SJCRH30 (cell line): ENCODE results near the gene SLC25A41. TPM values are rescaled to one million over a fixed set of nuclear protein-coding genes. Genes with fewer than 3 reads are reported as not detected.

Experiments used
- DNase-seq, 2 experiments: peaks; one replicate each; pipeline ENCODE4 v3.0.0-alpha.2; 2015 to 2020
- H3K27ac ChIP-seq: fragments of 250-450 bp; sonication (Bioruptor Pico); 2 replicates; pipeline ENCODE4 v1.5.1; 2020; ENCODE audit warnings: mild to moderate bottlenecking, moderate library complexity
- H3K27me3 ChIP-seq: fragments of 250-450 bp; sonication (Bioruptor Pico); 2 replicates; pipeline ENCODE4 v1.5.1; 2020; ENCODE audit warnings: mild to moderate bottlenecking, moderate library complexity
- H3K36me3 ChIP-seq: fragments of 250-450 bp; sonication (Bioruptor Pico); 2 replicates; pipeline ENCODE4 v1.5.1; 2020; ENCODE audit warnings: mild to moderate bottlenecking, moderate library complexity
- H3K4me1 ChIP-seq: fragments of 250-450 bp; sonication (Bioruptor Pico); 2 replicates; pipeline ENCODE4 v1.5.1; 2020; ENCODE audit warnings: mild to moderate bottlenecking, moderate library complexity
- H3K4me3 ChIP-seq: fragments of 250-450 bp; sonication (Bioruptor Pico); 2 replicates; pipeline ENCODE4 v1.5.1; 2020; ENCODE audit warnings: mild to moderate bottlenecking, moderate library complexity
- H3K9me3 ChIP-seq: fragments of 250-450 bp; sonication (Bioruptor Pico); replicated peaks from 2 replicates; pipeline ENCODE4 v1.5.1; 2020; ENCODE audit warnings: mild to moderate bottlenecking, moderate library complexity
- total RNA-seq: library from RNA; depleted of rRNA; stranded (reverse); fragments of >200 nt; shearing (Covaris generic); gene quantifications from 2 replicates; pipeline ENCODE4 v1.2.3, GENCODE V29; 2014

The SLC25A41 gene
- total RNA-seq, 1 experiment from 2014 or later: 0.14 TPM

DNA sequence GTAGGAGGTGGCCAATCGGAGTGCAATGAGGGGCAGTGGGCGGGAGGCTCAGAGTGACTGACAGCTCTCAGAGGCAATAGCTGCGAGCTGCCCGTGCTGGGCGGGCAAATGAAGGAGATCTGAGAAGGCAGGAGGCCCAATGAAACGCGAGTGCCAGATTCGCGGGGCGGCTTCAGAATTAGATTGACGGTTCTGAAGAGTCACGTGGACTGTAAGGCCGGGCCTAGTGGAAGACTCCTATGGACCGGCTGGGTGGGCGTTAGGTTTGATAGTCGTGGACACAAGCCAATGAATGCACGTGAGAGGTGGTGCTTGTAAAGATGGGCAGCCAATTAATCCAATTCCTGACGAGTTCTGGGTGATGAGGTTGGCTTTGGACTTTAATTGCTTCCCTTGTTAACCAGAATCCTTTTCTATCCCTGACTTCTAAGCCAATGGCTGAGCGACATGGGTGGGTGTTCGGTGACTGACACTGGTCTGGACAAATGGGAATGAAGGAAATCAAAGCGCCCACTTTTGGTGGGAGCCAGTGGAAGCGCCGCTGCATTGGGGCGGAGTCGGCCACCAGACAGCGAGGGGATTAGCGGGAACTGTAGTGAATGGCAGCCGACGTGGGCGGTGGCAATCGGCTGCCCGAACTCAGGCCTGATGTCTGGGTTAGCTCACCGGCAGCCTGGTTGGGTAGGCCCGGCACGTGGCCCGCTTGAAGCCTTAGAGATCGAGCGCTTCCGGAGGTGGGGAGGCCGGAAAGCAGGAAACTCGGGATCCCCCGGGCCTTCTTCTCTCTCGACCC, 8.4 kb downstream of the SLC25A41 start:
- DNase-seq: peak; percentile 99 to 100
- peak overlapping the region; percentile 33 for H3K27ac ChIP-seq
- peak overlapping the region; percentile 13; the same call in 1 of the 2 replicates for H3K4me3 ChIP-seq
- no peaks in the 10 kb centered on the region for H3K27me3 ChIP-seq
- H3K36me3 ChIP-seq: peaks cover 25% of the 10 kb centered on the region
- no peaks in the 10 kb centered on the region for H3K9me3 ChIP-seq
- no peaks in the 10 kb centered on the region; the same call in 1 of the 2 replicates for H3K4me1 ChIP-seq

DNA sequence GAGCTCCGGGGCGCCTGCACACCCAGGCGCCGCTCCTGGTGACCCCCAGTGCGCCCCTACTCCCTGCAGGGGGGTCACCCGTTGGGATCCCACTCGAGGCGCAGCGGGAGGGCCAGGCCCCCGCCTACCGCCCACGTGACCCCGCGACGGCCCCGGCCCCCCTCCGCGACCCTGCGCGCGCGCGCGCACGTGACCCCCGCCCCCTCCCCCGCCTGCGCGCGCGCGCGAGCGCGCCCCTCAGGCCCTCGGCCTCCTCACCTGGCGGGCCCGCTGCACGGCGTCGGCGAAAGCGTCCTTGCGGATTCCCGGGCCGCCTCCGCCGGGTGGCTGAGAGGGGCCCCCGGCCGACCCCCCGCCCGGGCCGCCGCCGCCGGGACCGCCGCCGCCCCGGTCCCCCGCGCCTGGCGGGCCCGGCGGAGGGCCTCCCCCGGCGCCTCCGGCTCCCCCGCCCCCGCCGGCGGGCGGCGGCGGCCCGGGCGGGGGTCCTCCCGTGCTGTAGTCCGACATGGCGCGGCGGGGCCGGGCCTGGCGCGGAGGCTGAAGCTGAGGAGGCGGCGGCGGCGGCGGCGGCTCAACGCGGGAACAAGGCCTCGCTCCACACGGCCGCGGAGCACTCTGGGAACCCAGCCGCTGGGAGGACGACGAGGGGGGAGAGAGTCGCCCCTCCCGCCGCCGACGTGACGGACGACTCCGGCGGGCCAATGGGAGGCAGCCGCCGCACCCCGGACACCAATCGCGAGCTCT, 9.2 kb downstream of the SLC25A41 start, which contains the start of gene KHSRP:
TSS of gene KHSRP (minus strand) at position 617 of the 744 bp plus-strand sequence. CDS start at position 507, 110 bp downstream.
- Histone ChIP-seq H3K4me3 (peak within 1 kb of the TSS; percentile 71), H3K27ac (peak within 1 kb of the TSS; percentile 33), H3K27me3 (no peaks in the 10 kb centered on the region), H3K9me3 (no peaks in the 10 kb centered on the region), H3K4me1 (no peaks in the 10 kb centered on the region; the same call in 1 of the 2 replicates), H3K36me3 (peaks cover 32% of the 10 kb centered on the region)
- peak; percentile 25 to 30 for DNase-seq

DNA sequence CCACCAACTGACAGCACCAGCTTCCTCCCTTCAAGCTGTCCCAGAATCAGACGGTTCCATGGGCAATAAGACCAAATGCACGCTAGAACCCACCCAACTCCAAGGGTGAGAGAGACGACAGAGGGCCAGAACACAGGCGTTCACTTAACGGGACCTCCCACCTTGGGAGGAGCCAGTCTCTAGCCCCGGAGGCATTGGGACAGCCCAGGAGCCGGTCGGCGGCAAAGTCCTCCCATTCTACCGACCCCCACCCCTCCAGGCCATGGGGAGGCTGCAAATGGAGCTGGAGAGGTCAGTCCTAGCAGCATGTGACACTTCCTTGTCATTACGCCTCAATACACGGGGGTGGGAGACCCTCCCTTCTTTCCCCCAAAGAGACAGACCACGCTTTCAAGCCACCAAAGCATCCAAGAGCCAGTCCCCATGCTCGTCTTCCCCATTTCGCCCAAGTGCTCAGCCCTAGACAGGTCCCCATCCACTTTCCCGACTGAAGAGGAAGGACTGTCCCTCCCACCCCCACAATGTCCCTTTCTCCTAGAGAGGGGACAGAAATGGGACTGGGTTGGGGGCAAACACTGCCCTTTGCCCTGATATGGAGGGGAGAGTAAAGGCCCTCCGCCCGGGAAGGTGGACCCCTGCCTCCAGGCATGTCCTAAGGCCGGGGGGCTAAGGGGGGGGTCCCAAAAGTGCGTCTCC, 9.9 kb downstream of the SLC25A41 start:
- H3K36me3 ChIP-seq: peaks cover 40% of the 10 kb centered on the region
- peak; percentile 48 to 58 for DNase-seq
- peak overlapping the region; percentile 71 for H3K4me3 ChIP-seq
- H3K4me1 ChIP-seq: no peaks in the 10 kb centered on the region; the same call in 1 of the 2 replicates
- no peaks in the 10 kb centered on the region for H3K9me3 ChIP-seq
- peak overlapping the region; percentile 10; the same call in 1 of the 2 replicates for H3K27ac ChIP-seq
- no peaks in the 10 kb centered on the region for H3K27me3 ChIP-seq

DNA sequence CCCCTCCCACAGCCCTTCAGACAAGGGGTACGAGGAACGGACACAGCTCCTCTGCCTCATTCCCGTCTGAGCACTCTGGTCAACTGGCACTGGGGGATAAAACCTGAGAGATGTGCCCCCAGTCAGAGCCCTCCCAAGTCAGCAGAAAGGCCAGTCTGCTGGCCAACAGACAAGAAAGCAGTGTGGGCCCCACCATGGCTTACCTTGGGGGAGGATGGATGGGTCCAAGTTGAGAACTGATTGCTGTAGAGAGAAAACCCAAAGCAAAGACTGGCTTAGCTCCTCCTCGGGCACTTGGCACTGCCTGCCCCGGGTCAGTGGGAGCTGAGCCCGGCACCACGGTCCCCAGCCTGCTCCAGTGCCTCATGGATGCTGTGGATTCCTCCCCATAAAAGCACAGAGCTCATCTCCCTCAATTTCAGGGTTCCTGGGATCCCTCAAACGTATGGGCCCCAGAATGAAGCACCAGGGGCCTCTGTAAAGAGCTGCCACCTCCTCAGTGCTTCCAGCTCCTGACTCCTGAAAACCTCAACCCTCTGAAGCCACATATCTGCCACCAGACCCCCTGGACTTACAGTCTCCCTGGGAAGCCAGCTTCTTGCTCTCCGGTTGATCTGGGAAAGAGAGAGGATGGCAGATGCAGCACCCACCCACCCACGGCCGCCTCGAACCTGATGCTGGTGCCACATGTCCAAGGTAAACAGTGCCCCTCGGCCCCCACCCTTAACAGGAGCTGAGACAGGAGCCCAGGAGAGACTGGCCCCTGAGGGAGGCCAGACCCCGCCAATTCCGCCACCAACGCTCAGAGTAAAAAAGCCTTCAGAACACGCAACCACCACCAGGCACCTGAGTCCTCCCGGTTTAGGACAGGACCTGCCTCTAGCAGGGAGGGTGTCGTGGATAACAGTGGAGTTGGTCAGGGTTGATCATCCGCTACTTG, 12.2 kb downstream of the SLC25A41 start:
- Histone ChIP-seq H3K27ac (no peak overlapping the region), H3K4me1 (no peaks in the 10 kb centered on the region; the same call in 1 of the 2 replicates), H3K9me3 (no peaks in the 10 kb centered on the region), H3K27me3 (no peaks in the 10 kb centered on the region), H3K4me3 (no peak overlapping the region), H3K36me3 (peaks cover 63% of the 10 kb centered on the region)
- DNase-seq: no peak

DNA sequence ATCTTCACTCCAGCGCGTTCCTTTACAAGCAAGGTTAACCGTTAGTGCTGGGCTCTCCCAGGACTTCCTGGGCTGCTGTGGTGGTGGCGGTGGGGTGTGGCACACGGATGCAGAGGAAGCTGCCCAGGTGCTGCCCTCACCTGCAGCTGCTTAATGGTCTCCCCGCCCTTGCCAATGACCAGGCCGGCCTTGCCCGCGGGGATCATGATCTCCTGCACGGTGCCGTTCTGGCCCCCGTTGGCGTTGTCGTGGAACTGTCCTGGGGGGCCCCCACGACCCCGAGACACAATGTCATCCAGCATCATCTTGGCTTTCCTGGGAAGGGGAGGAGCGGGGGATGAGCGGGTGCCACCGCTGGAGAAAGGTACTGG, 15.0 kb downstream of the SLC25A41 start:
- Histone ChIP-seq H3K9me3 (no peaks in the 10 kb centered on the region), H3K27ac (no peak overlapping the region), H3K4me3 (no peak overlapping the region), H3K36me3 (peaks cover 81% of the 10 kb centered on the region), H3K4me1 (no peaks in the 10 kb centered on the region; the same call in 1 of the 2 replicates), H3K27me3 (no peaks in the 10 kb centered on the region)
- no peak for DNase-seq

DNA sequence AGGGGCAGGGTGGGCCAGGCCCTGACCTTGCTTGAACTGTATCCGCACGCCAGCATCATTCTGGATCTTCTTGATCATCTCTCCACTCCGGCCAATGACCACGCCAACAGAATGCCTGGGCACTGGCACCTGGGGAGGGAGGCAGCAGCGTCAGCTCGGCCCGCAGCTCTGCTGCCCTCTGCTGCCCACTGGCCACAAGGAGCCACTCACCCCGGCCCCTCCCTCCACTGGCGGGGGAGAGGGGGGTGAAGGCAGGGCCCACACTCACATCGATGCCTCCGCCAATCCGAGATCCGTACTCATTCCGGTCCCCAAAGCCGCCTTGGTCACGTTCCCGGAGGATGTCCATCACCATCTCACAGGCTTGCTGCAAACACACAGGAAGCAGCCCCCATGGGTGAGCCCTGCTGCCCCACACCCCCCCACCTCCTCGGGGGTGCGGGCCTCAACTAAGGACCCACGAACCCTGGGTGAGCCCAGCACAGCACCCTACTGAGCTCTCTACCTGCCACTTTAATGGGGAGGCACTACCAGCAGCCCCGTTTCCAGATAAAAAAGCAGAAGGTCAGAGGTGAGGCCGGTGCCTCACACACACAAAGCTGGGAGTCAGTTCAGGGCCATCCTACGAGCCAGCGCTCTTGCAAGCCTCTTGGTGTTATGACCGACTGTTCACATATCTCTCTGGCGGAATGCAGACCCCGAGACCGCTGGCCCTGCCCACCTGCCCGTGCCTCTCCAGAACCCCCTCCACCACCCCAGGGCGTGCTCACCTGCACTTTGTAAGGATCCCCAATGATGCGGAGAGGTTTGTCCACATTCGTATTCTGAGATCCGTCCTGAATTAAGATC, 15.6 kb downstream of the SLC25A41 start:
- DNase-seq: no peak
- Histone ChIP-seq H3K9me3 (no peaks in the 10 kb centered on the region), H3K27me3 (no peaks in the 10 kb centered on the region), H3K4me1 (no peaks in the 10 kb centered on the region; the same call in 1 of the 2 replicates), H3K4me3 (no peak overlapping the region), H3K27ac (no peak overlapping the region), H3K36me3 (peaks cover 81% of the 10 kb centered on the region)

DNA sequence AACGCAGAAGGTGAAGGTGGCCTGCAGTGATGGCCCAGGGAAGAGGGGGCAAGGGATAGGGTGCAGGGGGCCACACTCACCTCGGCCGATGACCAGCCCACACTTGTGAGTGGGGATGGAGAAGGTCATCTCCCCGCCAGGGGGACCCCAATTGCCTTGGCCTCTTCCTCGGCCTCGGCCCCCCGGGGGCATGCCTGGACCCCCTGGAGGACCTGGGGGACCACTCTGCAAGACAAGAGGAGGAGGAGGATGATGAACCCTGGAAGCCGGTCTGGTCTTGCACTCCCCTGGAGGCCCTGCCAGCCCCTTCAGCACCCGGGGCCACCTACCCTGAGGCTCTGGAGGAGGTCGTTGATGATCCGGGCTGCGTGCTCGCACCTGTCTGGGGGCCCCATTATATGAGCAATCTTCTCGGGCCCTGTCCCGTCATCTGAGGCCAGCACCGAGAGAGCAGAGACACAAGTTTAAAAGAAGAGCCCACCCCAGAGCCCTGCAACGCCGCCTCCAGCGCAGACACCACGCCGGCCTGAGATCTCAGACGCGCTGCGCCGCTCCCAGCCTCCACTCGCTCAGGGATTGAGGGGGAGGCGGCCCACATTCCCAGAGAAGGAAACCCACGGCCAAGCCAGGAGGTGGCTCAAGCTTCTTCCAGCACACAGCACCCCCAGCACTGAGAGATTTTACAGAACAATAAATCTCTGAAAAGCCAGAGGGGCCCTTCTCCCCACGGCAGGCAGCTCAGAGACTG, 16.7 kb downstream of the SLC25A41 start:
- H3K27ac ChIP-seq: no peak overlapping the region
- no peak for DNase-seq
- H3K4me1 ChIP-seq: no peaks in the 10 kb centered on the region
- H3K36me3 ChIP-seq: peaks cover 75% of the 10 kb centered on the region
- H3K4me3 ChIP-seq: no peak overlapping the region
- no peaks in the 10 kb centered on the region for H3K27me3 ChIP-seq
- H3K9me3 ChIP-seq: no peaks in the 10 kb centered on the region

DNA sequence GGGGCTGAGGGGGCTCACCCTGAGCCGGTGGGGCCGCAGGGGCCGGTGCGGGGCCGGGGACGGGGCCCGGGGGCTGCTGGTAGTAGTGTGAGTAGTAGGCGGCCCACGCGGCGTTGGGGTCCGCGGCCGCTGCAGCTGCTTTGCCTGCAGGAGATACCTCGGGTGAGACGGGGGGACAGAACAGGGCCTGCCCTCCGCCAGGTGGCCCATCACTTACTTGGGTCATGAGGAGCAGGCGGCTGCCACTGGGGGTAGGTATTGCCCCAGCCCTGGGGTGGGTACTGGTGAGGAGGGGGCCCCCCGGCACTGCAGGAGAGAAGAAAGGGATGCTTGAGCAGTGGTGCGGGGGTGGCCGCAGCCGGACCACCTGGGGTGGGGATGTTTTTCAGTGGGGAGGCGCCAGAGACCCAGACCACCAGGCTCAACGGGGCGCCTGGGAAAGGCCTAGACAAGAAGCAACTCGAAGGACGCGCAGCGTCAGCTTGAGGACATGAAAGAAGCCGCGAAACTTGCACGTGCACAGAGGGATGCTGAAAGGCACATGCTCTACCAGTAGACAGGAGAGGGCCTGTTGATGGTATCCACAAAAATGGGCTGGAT, 17.9 kb downstream of the SLC25A41 start:
- H3K36me3 ChIP-seq: peaks cover 65% of the 10 kb centered on the region
- H3K4me1 ChIP-seq: no peaks in the 10 kb centered on the region
- no peak overlapping the region for H3K27ac ChIP-seq
- no peaks in the 10 kb centered on the region for H3K9me3 ChIP-seq
- no peak for DNase-seq
- no peak overlapping the region for H3K4me3 ChIP-seq
- H3K27me3 ChIP-seq: no peaks in the 10 kb centered on the region

DNA sequence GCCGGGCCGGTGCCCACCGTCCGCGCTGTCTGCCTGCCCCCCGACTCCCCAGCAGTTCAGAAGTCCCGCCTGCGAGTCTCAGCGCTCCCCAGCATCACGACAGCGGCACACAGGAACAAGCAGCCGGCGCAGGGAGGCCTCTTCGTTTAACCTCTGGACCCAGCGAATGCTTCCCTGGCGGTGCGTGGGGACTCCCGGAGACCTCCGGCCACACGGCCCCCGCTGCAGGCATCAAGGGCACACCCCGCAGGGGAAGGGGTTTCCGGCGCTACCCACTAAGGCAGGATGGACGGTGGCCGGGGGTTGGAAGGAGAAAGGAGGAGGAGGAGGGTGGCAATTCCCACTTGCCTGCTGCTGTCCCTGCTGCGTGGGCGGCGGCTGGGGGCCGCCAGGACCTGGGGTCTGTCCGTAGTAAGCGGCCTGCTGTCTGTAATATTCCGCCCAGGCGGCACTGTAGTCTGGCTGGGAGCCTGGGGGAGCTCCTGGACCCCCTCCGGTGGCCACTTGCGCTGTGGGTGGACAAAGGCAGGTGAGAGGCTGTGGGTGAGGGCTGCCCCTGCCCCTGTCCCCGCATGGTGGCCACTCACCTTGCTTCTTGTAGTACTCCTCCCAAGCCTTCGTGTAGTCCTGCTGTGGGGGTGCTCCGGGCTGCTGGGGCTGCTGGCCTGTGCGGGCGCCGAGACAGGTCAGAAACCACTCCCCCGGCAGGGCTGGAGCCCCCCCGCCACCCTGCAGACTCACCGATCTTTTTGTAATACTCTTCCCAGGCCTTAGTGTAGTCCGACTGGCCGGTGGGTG, 18.6 kb downstream of the SLC25A41 start:
- H3K4me3 ChIP-seq: no peak overlapping the region
- peaks cover 58% of the 10 kb centered on the region for H3K36me3 ChIP-seq
- no peaks in the 10 kb centered on the region for H3K9me3 ChIP-seq
- H3K27me3 ChIP-seq: no peaks in the 10 kb centered on the region
- H3K4me1 ChIP-seq: no peaks in the 10 kb centered on the region
- DNase-seq: no peak
- no peak overlapping the region for H3K27ac ChIP-seq

DNA sequence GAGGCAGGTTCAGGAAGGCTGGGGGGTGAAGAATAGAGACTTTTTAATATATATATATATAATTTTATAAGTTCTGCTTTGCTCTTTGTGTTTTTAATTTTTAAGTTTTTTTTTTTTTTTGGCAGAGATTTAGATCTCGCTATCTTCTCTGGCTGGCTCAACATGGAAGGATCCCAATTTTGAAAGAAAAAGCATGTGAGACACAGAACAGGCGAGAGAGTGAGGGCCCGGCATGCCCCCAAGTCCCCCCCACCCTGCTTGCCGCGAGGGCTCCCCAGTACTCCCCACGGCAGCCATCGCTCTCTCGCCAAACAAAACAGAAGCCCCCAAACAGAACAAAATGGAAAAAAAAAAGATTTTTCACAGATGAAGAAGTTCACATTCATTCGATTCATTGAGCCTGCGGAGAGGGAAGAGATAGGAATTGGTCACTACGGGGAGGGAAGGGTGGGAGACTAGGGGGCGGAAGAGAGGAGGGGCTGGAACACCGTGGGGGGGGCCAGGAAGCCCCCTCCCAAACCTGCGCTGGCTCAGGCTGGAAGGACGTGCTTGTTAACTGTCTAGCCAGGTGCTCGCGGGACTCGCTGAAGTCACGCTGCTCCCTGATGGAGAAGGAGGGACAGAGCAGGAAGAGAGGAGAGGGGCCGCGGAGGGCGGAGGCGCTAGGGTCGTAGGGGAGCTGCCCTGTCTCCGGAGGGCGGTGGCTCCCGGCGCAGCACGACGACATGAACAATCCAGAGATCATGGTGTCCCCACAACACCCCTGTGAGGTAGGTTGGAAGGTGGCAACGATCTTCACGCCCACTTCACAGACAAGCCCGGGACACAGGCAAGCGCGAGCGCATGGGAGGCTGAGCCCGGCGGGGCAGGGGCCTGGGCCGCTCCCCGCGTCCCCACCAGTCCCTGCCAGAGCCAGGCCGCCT, 19.6 kb downstream of the SLC25A41 start:
- H3K27ac ChIP-seq: no peak overlapping the region
- no peaks in the 10 kb centered on the region for H3K4me1 ChIP-seq
- no peak for DNase-seq
- no peaks in the 10 kb centered on the region for H3K27me3 ChIP-seq
- no peaks in the 10 kb centered on the region for H3K9me3 ChIP-seq
- peaks cover 48% of the 10 kb centered on the region for H3K36me3 ChIP-seq
- H3K4me3 ChIP-seq: no peak overlapping the region

DNA sequence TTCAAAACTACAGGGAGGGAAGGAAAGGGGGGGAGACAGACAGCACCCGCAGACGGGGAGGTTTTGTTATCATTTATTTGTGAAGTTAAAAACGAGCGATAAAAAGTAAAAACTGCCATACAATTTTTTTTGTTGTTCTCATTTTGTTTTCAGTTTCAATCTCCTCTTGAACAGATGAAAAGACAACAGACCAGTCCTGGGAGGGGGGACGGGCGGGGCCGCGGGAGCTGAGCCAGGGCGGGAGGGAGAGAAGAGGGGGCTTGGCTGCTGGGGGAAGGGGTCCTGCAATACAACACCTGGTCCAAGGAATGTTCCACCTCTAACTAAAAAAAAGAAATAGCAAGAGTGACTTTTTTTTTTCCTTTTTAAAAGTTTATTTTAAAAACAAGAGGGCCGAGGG, 20.3 kb downstream of the SLC25A41 start:
- Histone ChIP-seq H3K36me3 (peaks cover 41% of the 10 kb centered on the region), H3K27me3 (no peaks in the 10 kb centered on the region), H3K4me1 (no peaks in the 10 kb centered on the region), H3K27ac (no peak overlapping the region), H3K4me3 (no peak overlapping the region), H3K9me3 (no peaks in the 10 kb centered on the region)
- no peak for DNase-seq
